H1 (cell line): ENCODE measurements around the gene DMRT1. TPM values are rescaled to one million over a fixed set of nuclear protein-coding genes. Genes with fewer than 3 reads are reported as not detected.

ENCODE experiments used
- BCL11A ChIP-seq, 2 experiments: IDR thresholded peaks; one replicate each; pipeline ENCODE4 v1.6.1; 2011; ENCODE audit warnings: low read depth in 2 of 2, low read length in 2 of 2, mild to moderate bottlenecking in 2 of 2
- CBX5 ChIP-seq: fragments of 300-800, 300-1000 bp; sonication (generic); IDR thresholded peaks from 2 replicates; pipeline ENCODE4 v1.7.1; 2016; ENCODE audit warnings: antibody characterized with exemption, low read length, low read depth
- CHD2 ChIP-seq: IDR thresholded peaks from 2 replicates; pipeline ENCODE4 v1.6.1; 2012; ENCODE audit warnings: low read length, improper control_type of control experiment
- CTBP2 ChIP-seq: IDR thresholded peaks from 2 replicates; pipeline ENCODE4 v1.7.0; 2011; ENCODE audit warnings: borderline replicate concordance, mild to moderate bottlenecking, moderate library complexity, mixed read lengths, low read length; ENCODE audit not compliant: insufficient read depth, insufficient read length
- EGR1 ChIP-seq: IDR thresholded peaks from 2 replicates; pipeline ENCODE4 v1.6.1; 2011; ENCODE audit warnings: low read depth, low read length, borderline replicate concordance
- EZH2 ChIP-seq: fragments of 200-600 bp; sonication (generic); IDR thresholded peaks from 2 replicates; pipeline ENCODE4 v1.7.1; 2012; ENCODE audit warnings: low read depth, mild to moderate bottlenecking, moderate library complexity, low read length, inconsistent platforms; ENCODE audit not compliant: severe bottlenecking
- FOSL1 ChIP-seq: IDR thresholded peaks from 2 replicates; pipeline ENCODE4 v1.6.1; 2011; ENCODE audit warnings: mild to moderate bottlenecking, low read depth, low read length, moderate library complexity; ENCODE audit not compliant: insufficient read depth
- JUND ChIP-seq: IDR thresholded peaks from 2 replicates; pipeline ENCODE4 v1.6.1; 2011; ENCODE audit warnings: mild to moderate bottlenecking, improper control_type of control experiment, low read length
- KDM1A ChIP-seq: fragments of 200-600, 300-600 bp; sonication (generic); IDR thresholded peaks from 2 replicates; pipeline ENCODE4 v1.7.1; 2016; ENCODE audit warnings: mild to moderate bottlenecking, low read length, borderline replicate concordance
- KDM4A ChIP-seq: IDR thresholded peaks from one replicate; pipeline ENCODE4 v1.7.1; 2012; ENCODE audit warnings: low read depth, mild to moderate bottlenecking, moderate library complexity, low read length, inconsistent platforms; ENCODE audit not compliant: severe bottlenecking
- KDM5A ChIP-seq: fragments of 200-600 bp; IDR thresholded peaks from 2 replicates; pipeline ENCODE4 v1.7.1; 2012; ENCODE audit warnings: mild to moderate bottlenecking, low read length, inconsistent platforms, mixed read lengths
- NANOG ChIP-seq: IDR thresholded peaks from 2 replicates; pipeline ENCODE4 v1.6.1; 2011; ENCODE audit warnings: low read length, low read depth, mild to moderate bottlenecking, inconsistent platforms; ENCODE audit not compliant: insufficient read depth, poor library complexity, severe bottlenecking
- POLR2A ChIP-seq, 2 experiments: IDR thresholded peaks; 1 replicate in 1 of 2; 2 replicates in 1 of 2; pipeline ENCODE4 v1.6.1; 2011; ENCODE audit warnings: low read depth in 2 of 2, low read length in 2 of 2, mild to moderate bottlenecking in 2 of 2; ENCODE audit errors: control extremely low read depth in 1 of 2
- POU5F1 ChIP-seq: IDR thresholded peaks from 2 replicates; pipeline ENCODE4 v1.6.1; 2011; ENCODE audit warnings: low read depth, mild to moderate bottlenecking, low read length, moderate library complexity
- RAD21 ChIP-seq, 2 experiments: IDR thresholded peaks in 1 of 2; conservative IDR thresholded peaks in 1 of 2; 2 replicates each; pipeline ENCODE4 v1.6.1; 2011; ENCODE audit warnings: low read depth in 2 of 2, low read length in 2 of 2, improper control_type of control experiment in 1 of 2, inconsistent platforms in 1 of 2, mild to moderate bottlenecking in 1 of 2, moderate library complexity in 1 of 2
- RFX5 ChIP-seq: IDR thresholded peaks from 2 replicates; pipeline ENCODE4 v1.6.1; 2011; ENCODE audit warnings: low read depth, low read length, improper control_type of control experiment, borderline replicate concordance
- RNF2 ChIP-seq: fragments of 200-900, 300-1000 bp; sonication (generic); IDR thresholded peaks from 2 replicates; pipeline ENCODE4 v1.7.1; 2016; ENCODE audit warnings: borderline replicate concordance, low read depth, mild to moderate bottlenecking, antibody characterized with exemption, low read length; ENCODE audit not compliant: poor library complexity, severe bottlenecking; ENCODE audit errors: missing control alignments
- RXRA ChIP-seq: IDR thresholded peaks from 2 replicates; pipeline ENCODE4 v1.6.1; 2011; ENCODE audit warnings: low read depth, mild to moderate bottlenecking, low read length, moderate library complexity; ENCODE audit not compliant: insufficient read depth
- SIX5 ChIP-seq: IDR thresholded peaks from 2 replicates; pipeline ENCODE4 v1.6.1; 2011; ENCODE audit warnings: mild to moderate bottlenecking, low read depth, low read length
- SP2 ChIP-seq: IDR thresholded peaks from 2 replicates; pipeline ENCODE4 v1.6.1; 2012; ENCODE audit warnings: mild to moderate bottlenecking, low read length, inconsistent platforms
- SRF ChIP-seq: IDR thresholded peaks from 2 replicates; pipeline ENCODE4 v1.6.1; 2011; ENCODE audit warnings: mild to moderate bottlenecking, low read depth, low read length, moderate library complexity
- TAF1 ChIP-seq: IDR thresholded peaks from 2 replicates; pipeline ENCODE4 v1.6.1; 2011; ENCODE audit warnings: mild to moderate bottlenecking, low read depth, low read length
- TAF7 ChIP-seq: optimal IDR thresholded peaks from 2 replicates; pipeline ENCODE3; 2011; ENCODE audit warnings: low read depth, mild to moderate bottlenecking, inconsistent platforms, low read length, moderate library complexity, borderline replicate concordance
- TEAD4 ChIP-seq: IDR thresholded peaks from 2 replicates; pipeline ENCODE4 v1.6.1; 2012; ENCODE audit warnings: low read depth, low read length, inconsistent platforms, mixed read lengths
- polyA plus RNA-seq, 7 experiments: library from polyadenylated mRNA; depleted of rRNA in 3 of 7; stranded (reverse) in 5 of 7; unstranded in 2 of 7; fragments of >200 nt in 5 of 7; fragments of 200-250 nt in 2 of 7; gene quantifications; 1 replicate in 5 of 7; 2 replicates in 1 of 7; 4 replicates in 1 of 7; pipeline versions ENCODE4 v1.2.1 to v1.2.3, GENCODE V29; 2011 to 2013; ENCODE audit warnings: missing spikeins in 2 of 7, mixed read lengths in 2 of 7
- total RNA-seq: library from RNA; stranded (reverse); fragmentation: NEBNext Ultra II Directional; extraction: Animal tissue kit (Norgen Biotek cat#: 25700); gene quantifications from 2 replicates; pipeline ENCODE4 v1.2.1, GENCODE V29; 2021

DMRT1 gene
- total and polyA plus RNA-seq, 2 of the 8 experiments (the other 6 are each of a cell fraction or from before 2014, with no cell fraction given), result 0.15 TPM; not detected in 1

GRCh38 chr9:976943-977837, 135.7 kb downstream of the DMRT1 start (continued):
- no peak for TF ChIP-seq FOSL1
- TF ChIP-seq EZH2, result peak; percentile 98
- TF ChIP-seq SRF, result no peak
- no peak for TF ChIP-seq CHD2
- TF ChIP-seq JUND, result no peak
- no peak for TF ChIP-seq SIX5
- TF ChIP-seq CBX5, result no peak
- no peak for TF ChIP-seq TEAD4
- TF ChIP-seq KDM1A, result no peak
- peak; percentile 85 for TF ChIP-seq KDM4A
- peak; percentile 18 for TF ChIP-seq CTBP2
- no peak for TF ChIP-seq RXRA
- TF ChIP-seq RFX5, result no peak
- TF ChIP-seq BCL11A (IDR thresholded peaks at IDR 0.05; ENCODE audit: low read depth in 2 of 2, low read length in 2 of 2), result no peak
- TF ChIP-seq TAF1, result no peak
- peak; percentile 44 for TF ChIP-seq RNF2
- peak; percentile 7; the same call in 1 of the 2 replicates for TF ChIP-seq EGR1
- no peak for TF ChIP-seq NANOG
- no peak for TF ChIP-seq SP2
- TF ChIP-seq KDM5A, result no peak
- TF ChIP-seq TAF7, result no peak
- TF ChIP-seq POLR2A (IDR thresholded peaks at IDR 0.05; ENCODE audit: control extremely low read depth in 1 of 2, low read depth in 2 of 2, low read length in 2 of 2), result no peak
- TF ChIP-seq POU5F1, result no peak
- TF ChIP-seq RAD21 (IDR thresholded peaks at IDR 0.05 in 1 of 2, conservative IDR thresholded peaks at IDR 0.05 in 1 of 2; ENCODE audit: low read depth in 2 of 2, low read length in 2 of 2), result no peak
